Posterior cingulate gyrus (tissue), 11 donors: ENCODE results near the gene DIP2C.

Source experiments
- DNase-seq, 10 donors: peaks; one replicate each; pipeline versions ENCODE4 v3.0.0 to v3.0.0-alpha.2; 2020 to 2021; ENCODE audit warnings: mixed read lengths in 3 of 10
- intact Hi-C: fragments of 100-400 bp; cut with DNase I; formaldehyde crosslinking; loops from one replicate; pipeline ENCODE4 v1.15.1; 2023

Gene DIP2C

GRCh38 chr10:569961-570627 is 119.4 kb downstream of the DIP2C start:
- no peak for DNase-seq
- intact Hi-C loops: no loop called here

- DNase-seq: peak in 1 of 10 donors; percentile 2
- intact Hi-C loops: no loop called here
Measured at GRCh38 chr10:568848-569247, 120.6 kb downstream of the DIP2C start.

- peak in 2 of 10 donors; percentile 10 to 84 for DNase-seq
- intact Hi-C loops: no loop called here
Measured at GRCh38 chr10:567869-568268, 121.6 kb downstream of the DIP2C start.

- intact Hi-C loops: no loop called here
Measured at GRCh38 chr10:566241-566885, 123.1 kb downstream of the DIP2C start.

GRCh38 chr10:565676-566075 is 123.8 kb downstream of the DIP2C start:
- peak in 1 of 10 donors; percentile 60 for DNase-seq

More at GRCh38 chr10:566241-566885, 123.1 kb downstream of the DIP2C start:
- DNase-seq: peak in 1 of 10 donors; percentile 38

GRCh38 chr10:565146-565545 is 124.3 kb downstream of the DIP2C start:
- no peak for DNase-seq
- intact Hi-C loops: no loop called here

More at GRCh38 chr10:565676-566075, 123.8 kb downstream of the DIP2C start:
- intact Hi-C loops: no loop called here

GRCh38 chr10:563827-564226 is 125.6 kb downstream of the DIP2C start:
- intact Hi-C loops: no loop called here
- no peak for DNase-seq

- DNase-seq: no peak
Measured at GRCh38 chr10:562142-562541, 127.3 kb downstream of the DIP2C start.

GRCh38 chr10:561721-562120 is 127.7 kb downstream of the DIP2C start:
- intact Hi-C loops: no loop called here
- DNase-seq: peak in 1 of 10 donors; percentile 39

More at GRCh38 chr10:562142-562541, 127.3 kb downstream of the DIP2C start:
- intact Hi-C loops: no loop called here

GRCh38 chr10:560314-560992 is 129.0 kb downstream of the DIP2C start:
- DNase-seq: no peak
- intact Hi-C loops: no loop called here

GRCh38 chr10:559767-560047 is 129.8 kb downstream of the DIP2C start:
- peak in 1 of 10 donors; percentile 62 for DNase-seq
- intact Hi-C loops: no loop called here

- DNase-seq: no peak
- intact Hi-C loops: no loop called here
Measured at GRCh38 chr10:558891-559766, 130.3 kb downstream of the DIP2C start.

- DNase-seq: no peak
- intact Hi-C loops: no loop called here
Measured at GRCh38 chr10:558364-558763, 131.1 kb downstream of the DIP2C start.

- intact Hi-C loops: no loop called here
- no peak for DNase-seq
Measured at GRCh38 chr10:557792-558328, 131.6 kb downstream of the DIP2C start.

- intact Hi-C loops: no loop called here
- DNase-seq: no peak
Measured at GRCh38 chr10:556971-557637, 132.4 kb downstream of the DIP2C start.

- intact Hi-C loops: no loop called here
- no peak for DNase-seq
Measured at GRCh38 chr10:555682-556350, 133.7 kb downstream of the DIP2C start.

GRCh38 chr10:555281-555680 is 134.2 kb downstream of the DIP2C start:
- DNase-seq: no peak
- intact Hi-C loops: no loop called here

GRCh38 chr10:554182-554848 is 135.2 kb downstream of the DIP2C start:
- DNase-seq: no peak
- intact Hi-C loops: no loop called here

GRCh38 chr10:553233-553632 is 136.2 kb downstream of the DIP2C start:
- no peak for DNase-seq
- intact Hi-C loops: no loop called here
